Mesodermal cell (in vitro differentiated cells): ENCODE data around the gene TUT7.
A peak's percentile ranks its signal among the peaks of the same experiment; 100 is the strongest.

Experiments used
- H3K27ac ChIP-seq: 2 replicates; pipeline ENCODE4 v1.7.0; 2013; ENCODE audit warnings: mild to moderate bottlenecking, low read depth, low read length, moderate library complexity; ENCODE audit not compliant: severe bottlenecking
- H3K36me3 ChIP-seq: 2 replicates; pipeline ENCODE4 v1.7.1; 2013; ENCODE audit warnings: mild to moderate bottlenecking, low read length, moderate library complexity; ENCODE audit not compliant: control insufficient read depth, insufficient read depth
- H3K4me1 ChIP-seq: one replicate; pipeline ENCODE4 v1.7.1; 2013; ENCODE audit warnings: mild to moderate bottlenecking, low read length; ENCODE audit not compliant: insufficient read depth, control insufficient read depth, poor library complexity, severe bottlenecking
- H3K4me3 ChIP-seq: 2 replicates; pipeline ENCODE4 v1.7.0; 2013; ENCODE audit warnings: low read length, control low read depth, mild to moderate bottlenecking; ENCODE audit not compliant: insufficient read depth, poor library complexity, severe bottlenecking; ENCODE audit errors: extremely low read depth
- H3K9me3 ChIP-seq: 2 replicates; pipeline ENCODE4 v1.7.1; 2013; ENCODE audit warnings: mild to moderate bottlenecking, low read length, moderate library complexity; ENCODE audit not compliant: control insufficient read depth
- WGBS, 2 experiments: methylation state at CpG; one replicate each; pipeline ENCODE4 v1.1.5; 2013; ENCODE audit warnings: missing lambda C conversion rate in 2 of 2; ENCODE audit not compliant: insufficient coverage in 2 of 2; 5-methylcytosine and 5-hydroxymethylcytosine counted together

The TUT7 gene

DNA sequence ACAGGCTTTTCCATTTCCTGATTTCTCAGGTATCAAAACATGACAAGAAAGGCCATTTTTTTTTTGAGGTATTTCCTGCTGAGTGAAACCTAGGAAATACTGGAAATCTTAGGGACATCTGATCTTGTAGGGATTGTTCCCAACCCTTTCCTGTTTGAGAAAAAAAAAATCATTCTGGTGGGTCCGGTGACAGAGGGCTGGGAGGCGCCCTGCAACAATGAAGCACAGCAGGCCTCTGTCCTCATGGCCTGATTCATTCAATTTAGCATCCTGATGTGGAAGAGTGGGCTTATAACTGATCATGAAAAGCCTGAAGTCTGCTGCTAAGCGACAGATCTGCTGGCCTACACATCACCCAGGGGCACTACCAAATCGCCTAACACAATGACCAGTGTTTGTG lies 91.7 kb downstream of the TUT7 start:
- no peak overlapping the region for H3K4me3 ChIP-seq
- H3K4me1 ChIP-seq, result no peaks in the 10 kb centered on the region
- H3K27ac ChIP-seq, result peak overlapping the region; percentile 5
- no peaks in the 10 kb centered on the region for H3K9me3 ChIP-seq
- 60 to 100% methylated on average over 1 of the region's 4 CpGs for WGBS, 2 experiments
- peaks cover 36% of the 10 kb centered on the region for H3K36me3 ChIP-seq

DNA sequence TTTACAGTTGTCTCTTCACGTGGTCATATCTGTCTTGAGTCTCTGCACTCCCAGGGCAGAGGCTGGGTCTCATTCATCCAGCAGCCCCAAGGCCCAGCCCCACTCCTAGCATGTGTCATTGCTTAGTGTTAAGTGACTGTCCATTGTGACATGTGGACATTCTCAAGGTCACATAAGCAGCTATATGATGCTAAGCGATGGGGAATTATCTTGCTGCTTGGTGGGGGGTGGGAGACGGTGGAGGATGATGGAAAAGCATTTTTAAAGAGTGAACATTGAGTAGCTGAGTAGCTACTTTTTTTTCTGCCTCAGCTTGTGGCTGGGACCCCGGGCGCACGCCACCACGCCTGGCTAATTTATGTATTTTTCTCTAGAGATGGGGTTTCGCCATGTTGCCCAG lies 94.7 kb downstream of the TUT7 start, which contains the start of gene C9orf153:
C9orf153 (minus strand) TSS at position 101 of the 400 bp plus-strand sequence. CDS start 30,054 bp downstream, outside the sequence.
- Histone ChIP-seq H3K4me3 (no peak within 1 kb of the TSS), H3K4me1 (no peaks in the 10 kb centered on the region), H3K9me3 (no peaks in the 10 kb centered on the region), H3K36me3 (peaks cover 26% of the 10 kb centered on the region), H3K27ac (no peak within 1 kb of the TSS)
- 92 to 94% methylated on average over 4 to 7 of the region's 8 CpGs for WGBS, 2 experiments

DNA sequence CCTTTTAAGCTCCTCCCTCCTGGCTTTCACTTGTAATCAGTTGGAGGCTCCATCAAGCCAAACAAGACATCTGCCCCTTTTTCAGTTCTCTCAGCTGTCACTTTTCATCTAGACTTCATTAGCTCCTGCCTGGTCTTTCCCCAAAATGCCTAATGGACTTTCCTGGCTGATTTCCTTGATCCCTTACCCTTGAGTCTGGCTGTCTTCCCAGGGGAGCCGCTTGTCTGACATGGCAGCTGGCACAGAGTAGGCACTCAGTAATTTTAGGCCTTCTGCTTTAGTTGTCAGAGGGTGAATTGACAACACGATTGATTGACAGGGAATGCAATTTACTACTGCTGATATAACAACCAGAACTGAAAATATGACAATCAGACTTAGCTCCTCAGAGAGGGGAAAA lies 96.8 kb downstream of the TUT7 start:
- 67 to 100% methylated on average over 1 to 2 of the region's 2 CpGs for WGBS, 2 experiments
- Histone ChIP-seq H3K27ac (no peak overlapping the region), H3K4me1 (no peaks in the 10 kb centered on the region), H3K36me3 (peaks cover 7% of the 10 kb centered on the region), H3K4me3 (no peak overlapping the region), H3K9me3 (peaks cover 10% of the 10 kb centered on the region)

DNA sequence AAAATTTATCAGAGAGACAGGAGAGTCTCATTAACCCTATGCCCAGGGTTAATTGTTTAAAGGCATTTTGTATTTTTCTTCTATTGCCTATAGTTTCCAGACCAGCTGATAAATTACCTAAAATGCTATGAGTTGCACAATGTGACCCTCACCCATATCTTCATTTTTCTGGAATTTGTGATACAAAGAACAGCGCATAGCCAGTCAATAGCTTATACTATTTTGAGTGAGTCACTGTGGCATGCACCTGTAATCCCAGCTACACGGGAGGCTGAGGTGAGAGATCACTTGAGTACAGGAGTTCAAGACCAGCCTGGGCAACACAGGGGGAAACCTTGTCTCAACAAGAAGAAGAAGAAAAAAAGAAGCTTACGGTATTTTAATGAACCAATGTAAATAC lies 97.6 kb downstream of the TUT7 start:
- H3K9me3 ChIP-seq, result peaks cover 10% of the 10 kb centered on the region
- no peak overlapping the region for H3K4me3 ChIP-seq
- peaks cover 4% of the 10 kb centered on the region for H3K36me3 ChIP-seq
- no peaks in the 10 kb centered on the region for H3K4me1 ChIP-seq
- H3K27ac ChIP-seq, result no peak overlapping the region
- WGBS, 2 experiments, result 86% methylated on average over 1 of the region's 3 CpGs; no CpG with 5 or more reads in 1 of the 2 experiments

DNA sequence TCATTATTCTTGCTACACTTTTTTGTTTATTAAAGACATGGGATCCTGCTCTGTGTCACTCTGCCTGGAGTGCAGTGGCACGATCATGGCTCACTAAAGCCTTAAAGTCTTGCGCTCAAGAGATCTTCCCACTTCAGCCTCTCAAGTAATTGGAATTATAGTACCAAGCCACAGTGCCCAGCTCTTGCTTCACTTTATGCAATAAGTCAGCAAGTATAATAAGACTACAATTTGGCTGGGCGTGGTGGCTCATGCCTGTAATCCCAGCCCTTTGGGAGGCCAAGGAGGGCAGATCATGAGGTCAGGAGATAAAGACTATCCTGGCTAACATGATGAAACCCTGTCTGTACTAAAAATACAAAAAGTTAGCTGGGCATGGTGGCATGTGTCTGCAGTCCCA lies 100.6 kb downstream of the TUT7 start:
- 85 to 95% methylated on average over 3 of the region's 3 CpGs for WGBS, 2 experiments
- Histone ChIP-seq H3K4me1 (no peaks in the 10 kb centered on the region), H3K36me3 (no peaks in the 10 kb centered on the region), H3K4me3 (no peak overlapping the region), H3K9me3 (peaks cover 10% of the 10 kb centered on the region), H3K27ac (no peak overlapping the region)

DNA sequence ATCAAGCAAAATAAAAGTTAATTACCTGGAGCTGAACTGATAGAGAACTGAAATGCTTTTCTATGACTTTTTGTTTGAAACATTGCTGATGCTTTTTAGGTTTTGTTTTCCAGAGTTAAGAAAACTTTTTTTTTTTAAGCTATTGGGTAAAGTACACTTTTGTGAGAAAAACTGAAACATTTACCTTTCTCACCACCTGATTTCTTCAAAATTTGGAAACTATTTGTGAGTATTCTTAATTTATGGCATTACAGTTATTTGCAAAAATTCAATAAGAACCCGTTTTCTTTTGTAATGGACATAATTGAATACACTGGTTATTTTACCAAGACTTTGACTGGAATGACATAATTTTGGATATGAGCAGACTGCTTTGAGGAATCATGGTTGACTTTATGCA lies 101.3 kb downstream of the TUT7 start:
- H3K9me3 ChIP-seq, result peaks cover 10% of the 10 kb centered on the region
- no peak overlapping the region for H3K27ac ChIP-seq
- WGBS, 2 experiments, result no CpG with 5 or more reads among the region's 1 CpG
- no peaks in the 10 kb centered on the region for H3K4me1 ChIP-seq
- no peak overlapping the region for H3K4me3 ChIP-seq
- H3K36me3 ChIP-seq, result no peaks in the 10 kb centered on the region

DNA sequence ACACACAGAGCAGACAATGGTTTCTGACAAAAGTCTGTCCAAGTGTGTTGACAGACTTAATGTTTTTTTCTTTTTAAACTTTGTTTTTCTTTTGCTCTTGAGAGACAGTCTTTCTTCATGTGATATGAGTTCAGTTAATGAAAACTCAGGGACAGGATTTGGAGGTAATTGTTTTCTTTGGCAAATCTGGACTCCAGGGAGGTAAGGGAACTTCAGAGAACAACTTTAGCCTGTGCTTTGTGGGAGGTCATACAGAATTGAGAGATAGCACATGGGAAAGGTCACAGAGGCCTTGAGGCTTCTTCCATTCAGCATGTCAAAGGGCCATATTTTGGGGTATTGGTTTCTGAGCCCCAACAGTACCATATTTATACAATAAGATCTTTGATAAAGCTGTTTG lies 104.1 kb downstream of the TUT7 start:
- Histone ChIP-seq H3K4me3 (no peak overlapping the region), H3K4me1 (no peaks in the 10 kb centered on the region)

DNA sequence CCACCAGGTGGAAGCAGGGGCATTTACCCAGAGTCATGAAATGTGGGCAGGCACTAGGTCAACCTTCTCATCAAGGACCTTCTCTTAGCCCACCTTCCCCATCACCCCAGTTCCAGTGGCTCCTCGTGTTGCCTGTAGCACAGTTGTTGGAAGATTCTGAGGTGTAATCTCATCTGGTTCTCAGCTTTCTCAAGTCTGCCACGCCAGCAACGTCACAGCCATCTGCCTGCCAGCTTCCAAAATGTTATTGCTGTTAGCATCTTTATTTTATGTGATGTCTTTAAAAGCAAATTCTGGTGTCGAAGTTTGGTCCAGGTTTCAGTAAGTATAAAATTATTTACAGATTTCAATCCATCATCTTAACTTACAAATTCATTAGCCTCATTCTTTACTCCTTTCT lies 105.5 kb downstream of the TUT7 start:
- H3K9me3 ChIP-seq, result peaks cover 10% of the 10 kb centered on the region
- WGBS, 2 experiments, result 83% methylated on average over 3 of the region's 4 CpGs; no CpG with 5 or more reads in 1 of the 2 experiments
- H3K4me3 ChIP-seq, result no peak overlapping the region

More for the DNA sequence above, 104.1 kb downstream of the TUT7 start:
- Histone ChIP-seq H3K36me3 (no peaks in the 10 kb centered on the region), H3K9me3 (peaks cover 10% of the 10 kb centered on the region), H3K27ac (no peak overlapping the region)

DNA sequence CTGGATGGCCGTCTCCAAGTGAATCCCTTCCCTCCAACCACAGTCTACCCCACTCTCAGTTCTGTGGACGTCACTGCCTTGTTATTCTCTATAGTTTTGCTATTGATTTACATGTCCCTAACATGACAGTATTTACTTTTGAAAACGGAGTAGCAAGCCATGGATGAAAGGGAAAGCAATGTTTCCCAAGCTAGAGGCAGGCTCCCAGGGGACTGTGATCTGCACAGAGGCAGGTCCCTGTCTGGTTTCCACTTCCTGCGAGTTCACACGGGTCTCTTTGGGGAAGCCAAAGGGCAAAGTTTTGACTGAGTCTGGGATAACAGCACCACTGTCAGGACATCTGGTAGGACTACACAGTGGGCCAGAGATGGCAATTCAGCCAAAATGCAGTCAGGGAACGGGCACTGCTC lies 107.5 kb downstream of the TUT7 start:
- no peak overlapping the region for H3K27ac ChIP-seq
- H3K9me3 ChIP-seq, result no peaks in the 10 kb centered on the region
- WGBS, 2 experiments, result 60 to 76% methylated on average over 4 of the region's 6 CpGs
- H3K36me3 ChIP-seq, result no peaks in the 10 kb centered on the region
- H3K4me1 ChIP-seq, result no peaks in the 10 kb centered on the region
- H3K4me3 ChIP-seq, result no peak overlapping the region

More for the DNA sequence above, 105.5 kb downstream of the TUT7 start:
- no peaks in the 10 kb centered on the region for H3K4me1 ChIP-seq
- H3K27ac ChIP-seq, result no peak overlapping the region
- H3K36me3 ChIP-seq, result no peaks in the 10 kb centered on the region

DNA sequence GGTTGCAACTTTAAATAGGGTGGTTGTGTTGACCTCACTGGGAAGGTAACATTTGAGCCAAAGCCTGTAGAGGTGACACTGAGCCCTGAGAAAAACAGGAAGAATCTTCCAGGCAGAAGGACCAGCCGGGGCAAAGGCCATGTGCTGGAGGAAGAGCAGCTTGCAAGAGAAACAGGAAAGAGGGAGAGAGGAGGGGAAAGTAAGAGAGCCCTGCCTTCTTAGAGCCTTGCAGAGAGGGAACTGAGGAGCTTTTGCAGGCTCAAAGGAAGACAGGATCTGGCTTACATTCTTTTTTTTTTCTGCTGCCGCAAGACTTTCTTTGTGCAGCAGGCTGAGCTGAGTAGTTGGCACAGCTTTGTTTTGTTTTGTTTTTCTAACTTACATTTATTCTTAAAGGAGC lies 112.1 kb downstream of the TUT7 start:
- no peaks in the 10 kb centered on the region for H3K9me3 ChIP-seq
- peak overlapping the region; percentile 16 for H3K27ac ChIP-seq
- H3K4me1 ChIP-seq, result no peaks in the 10 kb centered on the region
- H3K36me3 ChIP-seq, result no peaks in the 10 kb centered on the region
- WGBS, 2 experiments, result 71 to 75% methylated on average over 1 of the region's 2 CpGs
- H3K4me3 ChIP-seq, result no peak overlapping the region

DNA sequence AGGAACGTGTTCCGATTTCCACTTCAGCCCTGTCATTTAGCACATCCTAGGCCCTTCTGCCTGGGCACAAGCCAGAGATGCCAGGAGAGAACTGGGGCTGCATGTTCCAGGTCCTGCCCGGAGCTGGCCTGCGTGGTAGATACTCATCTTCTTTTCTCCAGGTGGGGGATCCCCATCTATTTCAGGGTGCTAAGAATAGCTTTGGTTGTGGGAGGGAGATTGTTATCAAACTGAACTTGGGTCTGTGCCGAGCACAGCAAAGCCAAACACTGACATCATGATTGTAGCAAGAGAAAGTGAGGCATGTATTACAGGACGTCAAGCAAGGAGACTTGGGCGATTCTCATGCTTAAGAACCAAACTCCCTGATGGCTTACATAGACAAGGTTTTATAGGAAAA lies 113.0 kb downstream of the TUT7 start:
- H3K36me3 ChIP-seq, result no peaks in the 10 kb centered on the region
- no peaks in the 10 kb centered on the region for H3K9me3 ChIP-seq
- 92% methylated on average over 6 to 7 of the region's 7 CpGs for WGBS, 2 experiments
- no peaks in the 10 kb centered on the region for H3K4me1 ChIP-seq
- no peak overlapping the region for H3K27ac ChIP-seq
- no peak overlapping the region for H3K4me3 ChIP-seq
